Measurements from ENCODE around the gene BTNL9.
"Not testable (repeated sequence)": the region's sequence is repeated elsewhere in the genome, so short reads cannot be mapped to it uniquely, and the experiment has no call there.

BTNL9 gene

GRCh38 chr5:181100121-181100875, 60.2 kb downstream of the BTNL9 start:
- no peak for DNase-seq (ENCODE audit: low read depth)

GRCh38 chr5:181101030-181101641, 61.1 kb downstream of the BTNL9 start:
- not testable (repeated sequence) for DNase-seq (ENCODE audit: low read depth)

- DNase-seq (ENCODE audit: low read depth): not testable (repeated sequence)
Measured at GRCh38 chr5:181101930-181102674, 62.0 kb downstream of the BTNL9 start.

GRCh38 chr5:181104259-181104568, 64.1 kb downstream of the BTNL9 start:
- DNase-seq (ENCODE audit: low read depth): not testable (repeated sequence)

- not testable (repeated sequence) for DNase-seq (ENCODE audit: low read depth)
Measured at GRCh38 chr5:181104606-181105390, 64.7 kb downstream of the BTNL9 start.

- DNase-seq (ENCODE audit: low read depth): no peak
Measured at GRCh38 chr5:181105391-181106025, 65.4 kb downstream of the BTNL9 start.

- DNase-seq (ENCODE audit: low read depth): no peak
Measured at GRCh38 chr5:181107699-181108098, 67.6 kb downstream of the BTNL9 start.

- DNase-seq (ENCODE audit: low read depth): no peak
Measured at GRCh38 chr5:181108578-181109165, 68.6 kb downstream of the BTNL9 start.

GRCh38 chr5:181109489-181110013, 69.5 kb downstream of the BTNL9 start:
- DNase-seq (ENCODE audit: low read depth): no peak

GRCh38 chr5:181111010-181111409, 70.9 kb downstream of the BTNL9 start:
- no peak for DNase-seq (ENCODE audit: low read depth)
